ENCODE data around the gene LINS1. TPM values are rescaled to one million over a fixed set of nuclear protein-coding genes. Genes with fewer than 3 reads are reported as not detected.

Gene LINS1
- total and polyA plus RNA-seq, 10 of the 15 experiments (the other 5 are each of a cell fraction or from before 2014, with no cell fraction given) = 13.5 to 33.1 (median 20.3) TPM

GRCh38 chr15:100613208-100613607, 11.2 kb upstream of the LINS1 start (continued):
- no peak for TF ChIP-seq ZNF687 (IDR thresholded peaks at IDR 0.05)

GRCh38 chr15:100612539-100612938, 10.6 kb upstream of the LINS1 start:
- DNase-seq (ENCODE audit: low read depth, low spot score) (no peak), ATAC-seq (no peak), FAIRE-seq (no peak)
- SMC1A ChIA-PET (ENCODE audit: uncharacterized antibody, unreplicated experiment) = interaction anchor here (0.5 to 2.1 kb wide), 2 partner anchors 10 to 1031 kb away, joined by 3 to 6 read pairs; partner anchors contain the start of genes ASB7 and LINS1
- Histone ChIP-seq H3K27ac (ENCODE audit: control insufficient read depth, insufficient read depth) (no peak overlapping the region), H2AFZ (ENCODE audit: control insufficient read depth, low read depth, low read length) (no peak overlapping the region), H3K9me3 (replicated peaks; ENCODE audit: control insufficient read depth, insufficient read depth, low read length) (no peaks in the 10 kb centered on the region), H4K20me1 (ENCODE audit: control insufficient read depth, insufficient read depth) (no peaks in the 10 kb centered on the region), H3K4me2 (ENCODE audit: control insufficient read depth, insufficient read depth) (no peak overlapping the region), H3K4me3 (no peak overlapping the region), H3K36me3 (ENCODE audit: control insufficient read depth in 2 of 2, insufficient read depth in 2 of 2, low read length in 1 of 2) (peaks cover 3 to 34% of the 10 kb centered on the region in 2 experiments; a peak in 3 of 4 replicates), H3K9ac (ENCODE audit: control insufficient read depth, insufficient read depth, low read length) (no peak overlapping the region), H3K4me1 (ENCODE audit: control insufficient read depth, insufficient read depth, low read length) (no peaks in the 10 kb centered on the region), H3K27me3 (replicated peaks in 1 of 2; ENCODE audit: control insufficient read depth in 2 of 2, insufficient read depth in 2 of 2, low read length in 1 of 2) (no peaks in the 10 kb centered on the region), H3K79me2 (ENCODE audit: control insufficient read depth, insufficient read depth, low read length) (no peaks in the 10 kb centered on the region; the same call in 1 of the 2 replicates)
- POLR2A ChIA-PET = no interaction called here
- CTCF ChIA-PET = interaction anchor here (2.7 kb wide), 1 partner anchor 12 kb away, joined by 11 read pairs; no protein-coding TSS in a partner anchor
- BruUV-seq (replicated peaks) = no TSS peak
- WGBS (ENCODE audit: insufficient coverage, insufficient replicate concordance, low lambda C conversion rate, missing lambda C conversion rate) = 98% methylated on average over 2 of the region's 2 CpGs
- intact Hi-C loops (cut with micrococcal nuclease; ENCODE audit: unreplicated experiment) (no loop called here), in situ Hi-C loops (cut with MboI) (loop anchor here (10.0 to 25.0 kb wide), 2 partner anchors 652 to 1350 kb away; partner anchors contain the start of gene LRRC28)
- RAD21 ChIA-PET (ENCODE audit: unreplicated experiment) = no interaction called here
- no peak for TF ChIP-seq SMARCA5 (IDR thresholded peaks at IDR 0.05)
- no peak for TF ChIP-seq HSF1 (IDR thresholded peaks at IDR 0.05; ENCODE audit: low read depth, low read length)
- TF ChIP-seq ZSCAN29 (IDR thresholded peaks at IDR 0.05) = no peak
- TF ChIP-seq RCOR1 (conservative IDR thresholded peaks at IDR 0.05; ENCODE audit: low read depth, low read length) = no peak
- TF ChIP-seq CTCF (IDR thresholded peaks at IDR 0.05 in 2 of 3, conservative IDR thresholded peaks at IDR 0.05 in 1 of 3; ENCODE audit: control insufficient read depth in 2 of 3, extremely low read depth in 1 of 3, insufficient read depth in 1 of 3, low read depth in 3 of 3, low read length in 3 of 3) = no peak
- TF ChIP-seq FOXM1 (IDR thresholded peaks at IDR 0.05; ENCODE audit: low read depth, low read length) = no peak
- no peak for TF ChIP-seq BCL3 (IDR thresholded peaks at IDR 0.05; ENCODE audit: borderline replicate concordance, insufficient read depth, low read depth, low read length, poor library complexity, severe bottlenecking)
- TF ChIP-seq E4F1 (IDR thresholded peaks at IDR 0.05; ENCODE audit: borderline replicate concordance, partially characterized antibody) = no peak
- TF ChIP-seq NFXL1 (IDR thresholded peaks at IDR 0.05; ENCODE audit: borderline replicate concordance) = no peak
